ENCODE measurements around the gene SDCBP2.

SDCBP2 gene

GRCh38 chr20:1376408-1377270 is 47.7 kb upstream of the SDCBP2 start:
- TF ChIP-seq TAF1 (IDR thresholded peaks at IDR 0.05; ENCODE audit: borderline replicate concordance, insufficient read depth, low read length), result no peak
- no peak for TF ChIP-seq POLR2AphosphoS5 (IDR thresholded peaks at IDR 0.05; ENCODE audit: low read depth, low read length)
- TF ChIP-seq, protein P1, sequence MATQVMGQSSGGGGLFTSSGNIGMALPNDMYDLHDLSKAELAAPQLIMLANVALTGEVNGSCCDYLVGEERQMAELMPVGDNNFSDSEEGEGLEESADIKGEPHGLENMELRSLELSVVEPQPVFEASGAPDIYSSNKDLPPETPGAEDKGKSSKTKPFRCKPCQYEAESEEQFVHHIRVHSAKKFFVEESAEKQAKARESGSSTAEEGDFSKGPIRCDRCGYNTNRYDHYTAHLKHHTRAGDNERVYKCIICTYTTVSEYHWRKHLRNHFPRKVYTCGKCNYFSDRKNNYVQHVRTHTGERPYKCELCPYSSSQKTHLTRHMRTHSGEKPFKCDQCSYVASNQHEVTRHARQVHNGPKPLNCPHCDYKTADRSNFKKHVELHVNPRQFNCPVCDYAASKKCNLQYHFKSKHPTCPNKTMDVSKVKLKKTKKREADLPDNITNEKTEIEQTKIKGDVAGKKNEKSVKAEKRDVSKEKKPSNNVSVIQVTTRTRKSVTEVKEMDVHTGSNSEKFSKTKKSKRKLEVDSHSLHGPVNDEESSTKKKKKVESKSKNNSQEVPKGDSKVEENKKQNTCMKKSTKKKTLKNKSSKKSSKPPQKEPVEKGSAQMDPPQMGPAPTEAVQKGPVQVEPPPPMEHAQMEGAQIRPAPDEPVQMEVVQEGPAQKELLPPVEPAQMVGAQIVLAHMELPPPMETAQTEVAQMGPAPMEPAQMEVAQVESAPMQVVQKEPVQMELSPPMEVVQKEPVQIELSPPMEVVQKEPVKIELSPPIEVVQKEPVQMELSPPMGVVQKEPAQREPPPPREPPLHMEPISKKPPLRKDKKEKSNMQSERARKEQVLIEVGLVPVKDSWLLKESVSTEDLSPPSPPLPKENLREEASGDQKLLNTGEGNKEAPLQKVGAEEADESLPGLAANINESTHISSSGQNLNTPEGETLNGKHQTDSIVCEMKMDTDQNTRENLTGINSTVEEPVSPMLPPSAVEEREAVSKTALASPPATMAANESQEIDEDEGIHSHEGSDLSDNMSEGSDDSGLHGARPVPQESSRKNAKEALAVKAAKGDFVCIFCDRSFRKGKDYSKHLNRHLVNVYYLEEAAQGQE (IDR thresholded peaks at IDR 0.05; ENCODE audit: insufficient read depth in 1 of 2, low read depth in 2 of 2, low read length in 2 of 2), result no peak
- TF ChIP-seq SIN3A (IDR thresholded peaks at IDR 0.05; ENCODE audit: borderline replicate concordance, insufficient read depth, low read length), result no peak
- TF ChIP-seq FOXP2 (optimal IDR thresholded peaks at IDR 0.05; ENCODE audit: borderline replicate concordance, extremely low read depth, extremely low read length, insufficient read depth), result no peak

- TF ChIP-seq TAF1 (IDR thresholded peaks at IDR 0.05; ENCODE audit: borderline replicate concordance, insufficient read depth, low read length), result no peak
- TF ChIP-seq FOXP2 (optimal IDR thresholded peaks at IDR 0.05; ENCODE audit: borderline replicate concordance, extremely low read depth, extremely low read length, insufficient read depth), result no peak
- no peak for TF ChIP-seq SIN3A (IDR thresholded peaks at IDR 0.05; ENCODE audit: borderline replicate concordance, insufficient read depth, low read length)
- no peak for TF ChIP-seq POLR2AphosphoS5 (IDR thresholded peaks at IDR 0.05; ENCODE audit: low read depth, low read length)
- TF ChIP-seq, protein P1 (IDR thresholded peaks at IDR 0.05; ENCODE audit: insufficient read depth in 1 of 2, low read depth in 2 of 2, low read length in 2 of 2), result no peak
Measured at GRCh38 chr20:1376007-1376406, 47.1 kb upstream of the SDCBP2 start.

GRCh38 chr20:1375515-1375914 is 46.6 kb upstream of the SDCBP2 start:
- TF ChIP-seq FOXP2 (optimal IDR thresholded peaks at IDR 0.05; ENCODE audit: borderline replicate concordance, extremely low read depth, extremely low read length, insufficient read depth) (no peak), SIN3A (IDR thresholded peaks at IDR 0.05; ENCODE audit: borderline replicate concordance, insufficient read depth, low read length) (no peak), TAF1 (IDR thresholded peaks at IDR 0.05; ENCODE audit: borderline replicate concordance, insufficient read depth, low read length) (no peak), POLR2AphosphoS5 (IDR thresholded peaks at IDR 0.05; ENCODE audit: low read depth, low read length) (no peak)
- TF ChIP-seq, protein P1 (IDR thresholded peaks at IDR 0.05; ENCODE audit: insufficient read depth in 1 of 2, low read depth in 2 of 2, low read length in 2 of 2), result no peak

DNA sequence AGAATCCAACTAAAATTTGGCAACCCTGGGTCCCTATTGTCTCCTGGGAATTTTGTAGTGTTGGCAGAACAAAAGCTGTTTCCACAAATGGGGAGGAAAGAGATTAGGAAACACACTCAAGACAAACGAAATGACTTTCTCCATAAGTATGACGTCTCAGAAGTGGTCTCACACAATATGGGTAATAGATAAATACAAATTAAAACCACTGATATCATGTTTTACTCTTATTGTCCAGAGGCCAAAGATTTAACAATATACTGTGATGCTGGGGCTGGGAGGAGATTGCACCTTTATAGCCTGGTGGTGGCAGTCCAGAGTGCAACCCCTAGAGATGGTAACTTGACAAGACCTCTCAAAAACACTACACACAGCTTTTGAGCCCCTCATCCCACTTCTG is 45.3 kb upstream of the SDCBP2 start:
- TF ChIP-seq TAF1 (IDR thresholded peaks at IDR 0.05; ENCODE audit: borderline replicate concordance, insufficient read depth, low read length), result no peak

DNA sequence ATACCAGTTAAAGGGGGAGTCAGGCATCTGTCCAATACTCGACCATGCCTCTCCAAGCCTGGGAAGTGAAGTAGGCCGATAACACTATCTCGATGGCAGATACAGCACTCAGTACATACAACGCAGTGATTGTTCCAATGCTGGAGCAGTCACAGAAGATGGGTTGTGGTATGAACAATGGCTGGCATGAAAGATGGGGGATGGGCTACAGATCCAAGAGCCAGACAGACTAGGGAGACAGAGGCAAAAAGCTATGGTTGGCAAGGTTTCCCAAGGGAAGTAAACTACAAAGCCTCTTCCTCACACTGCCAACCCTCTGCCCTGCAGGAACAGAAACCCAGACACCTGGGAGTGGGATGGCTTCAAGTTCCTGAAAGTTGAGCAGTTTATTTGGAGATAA is 44.7 kb upstream of the SDCBP2 start:
- TF ChIP-seq, protein P1 (IDR thresholded peaks at IDR 0.05; ENCODE audit: insufficient read depth in 1 of 2, low read depth in 2 of 2, low read length in 2 of 2), result no peak
